ENCODE measurements around the gene ERP44. TPM values are rescaled to one million over a fixed set of nuclear protein-coding genes. Genes with fewer than 3 reads are reported as not detected.

ERP44 gene
- total and polyA plus RNA-seq, 2 donors (not counting 3 experiments of a cell fraction or from before 2014, with no cell fraction given): 9.9 to 21.4 TPM

- no peaks in the 10 kb centered on the region for H3K79me2 ChIP-seq (ENCODE audit: control insufficient read depth, insufficient read depth, low read length)
- TF ChIP-seq MYC (IDR thresholded peaks at IDR 0.05; ENCODE audit: low read depth, low read length) (no peak), MAX (IDR thresholded peaks at IDR 0.05; ENCODE audit: insufficient read depth, insufficient read length) (no peak), POLR2AphosphoS5 (IDR thresholded peaks at IDR 0.05; ENCODE audit: insufficient read depth, low read depth, low read length) (no peak), FOS (IDR thresholded peaks at IDR 0.05; ENCODE audit: borderline replicate concordance, insufficient read depth, low read length) (no peak), EZH2 (IDR thresholded peaks at IDR 0.05; ENCODE audit: borderline replicate concordance, low read depth, low read length, severe bottlenecking) (no peak), GATA2 (IDR thresholded peaks at IDR 0.05; ENCODE audit: insufficient read depth, insufficient read length, low read depth, low read length) (no peak), POLR2A (IDR thresholded peaks at IDR 0.05; ENCODE audit: low read depth, low read length) (no peak)
- H3K9me3 ChIP-seq (replicated peaks; ENCODE audit: control insufficient read depth, insufficient read depth, low read length): no peaks in the 10 kb centered on the region
- dilution Hi-C loops (cut with MboI; ENCODE audit: extremely low pct_ligation_motif_present, low sequenced_read_pairs): no loop called here
- H3K4me2 ChIP-seq (ENCODE audit: insufficient read depth, low read length): no peak overlapping the region
- H3K4me3 ChIP-seq (replicated peaks in 1 of 3; ENCODE audit: insufficient read depth in 1 of 3, low read depth in 1 of 3, low read length in 3 of 3): no peak overlapping the region
- POLR2A ChIA-PET: no interaction called here
- H3K4me1 ChIP-seq (ENCODE audit: control insufficient read depth, extremely low read depth, insufficient read depth, low read length): peaks cover 6% of the 10 kb centered on the region
- BruUV-seq (replicated peaks): no TSS peak
- intact Hi-C loops (cut with micrococcal nuclease): no loop called here
- H3K36me3 ChIP-seq (ENCODE audit: control insufficient read depth in 2 of 2, extremely low read depth in 1 of 2, insufficient read depth in 2 of 2, low read length in 2 of 2): no peaks in the 10 kb centered on the region
- DNase-seq (ENCODE audit: low read depth, low spot score) (no peak), FAIRE-seq (no peak)
- H3K9ac ChIP-seq (replicated peaks; ENCODE audit: extremely low read depth, insufficient read depth, low read length): no peak overlapping the region
- H3K27me3 ChIP-seq (ENCODE audit: control insufficient read depth in 2 of 2, insufficient read depth in 2 of 2, low read length in 2 of 2): no peaks in the 10 kb centered on the region
- no peaks in the 10 kb centered on the region for H4K20me1 ChIP-seq (replicated peaks; ENCODE audit: control insufficient read depth, extremely low read depth, insufficient read depth, low read length)
- H3K27ac ChIP-seq (ENCODE audit: insufficient read depth, low read depth, low read length): no peak overlapping the region
- CTCF ChIA-PET: no interaction called here
- no peak overlapping the region for H2AFZ ChIP-seq (ENCODE audit: low read depth, low read length)
- H3K9me1 ChIP-seq (replicated peaks; ENCODE audit: control insufficient read depth, extremely low read depth, insufficient read depth, low read length): no peaks in the 10 kb centered on the region
Measured at GRCh38 chr9:99966001-99966400, 132.8 kb downstream of the ERP44 start.

- no TSS peak for BruUV-seq (replicated peaks)
- Histone ChIP-seq H3K36me3 (ENCODE audit: control insufficient read depth in 2 of 2, extremely low read depth in 1 of 2, insufficient read depth in 2 of 2, low read length in 2 of 2) (no peaks in the 10 kb centered on the region), H2AFZ (ENCODE audit: low read depth, low read length) (no peak overlapping the region), H3K4me1 (ENCODE audit: control insufficient read depth, extremely low read depth, insufficient read depth, low read length) (peaks cover 6% of the 10 kb centered on the region), H3K9ac (replicated peaks; ENCODE audit: extremely low read depth, insufficient read depth, low read length) (no peak overlapping the region), H3K27me3 (ENCODE audit: control insufficient read depth in 2 of 2, insufficient read depth in 2 of 2, low read length in 2 of 2) (no peaks in the 10 kb centered on the region), H4K20me1 (replicated peaks; ENCODE audit: control insufficient read depth, extremely low read depth, insufficient read depth, low read length) (no peaks in the 10 kb centered on the region), H3K9me3 (replicated peaks; ENCODE audit: control insufficient read depth, insufficient read depth, low read length) (no peaks in the 10 kb centered on the region), H3K79me2 (ENCODE audit: control insufficient read depth, insufficient read depth, low read length) (no peaks in the 10 kb centered on the region), H3K4me3 (replicated peaks in 1 of 3; ENCODE audit: insufficient read depth in 1 of 3, low read depth in 1 of 3, low read length in 3 of 3) (no peak overlapping the region), H3K9me1 (replicated peaks; ENCODE audit: control insufficient read depth, extremely low read depth, insufficient read depth, low read length) (no peaks in the 10 kb centered on the region), H3K4me2 (ENCODE audit: insufficient read depth, low read length) (no peak overlapping the region), H3K27ac (ENCODE audit: insufficient read depth, low read depth, low read length) (no peak overlapping the region)
- FAIRE-seq (no peak), DNase-seq (ENCODE audit: low read depth, low spot score) (no peak)
- ChIA-PET POLR2A (no interaction called here), CTCF (interaction anchor here (1.3 to 1.4 kb wide), 2 partner anchors 16 to 17 kb away, joined by 3 read pairs; no protein-coding TSS in a partner anchor)
- dilution Hi-C loops (cut with MboI; ENCODE audit: extremely low pct_ligation_motif_present, low sequenced_read_pairs) (no loop called here), intact Hi-C loops (cut with micrococcal nuclease) (no loop called here)
- TF ChIP-seq GATA2 (IDR thresholded peaks at IDR 0.05; ENCODE audit: insufficient read depth, insufficient read length, low read depth, low read length) (no peak), MYC (IDR thresholded peaks at IDR 0.05; ENCODE audit: low read depth, low read length) (no peak), FOS (IDR thresholded peaks at IDR 0.05; ENCODE audit: borderline replicate concordance, insufficient read depth, low read length) (no peak)
Measured at GRCh38 chr9:99964336-99964735, 134.5 kb downstream of the ERP44 start.

Measured in endothelial cell of umbilical vein (primary cell).